H9 (cell line): ENCODE measurements around the gene MLLT3. TPM values are rescaled to one million over a fixed set of nuclear protein-coding genes. Genes with fewer than 3 reads are reported as not detected.
A peak's percentile ranks its signal among the peaks of the same experiment; 100 is the strongest.

Experiments used
- DNase-seq: peaks from one replicate; pipeline ENCODE4 v3.0.0-alpha.2; 2017
- H2AFZ ChIP-seq: one replicate; pipeline ENCODE4 v1.6.1; 2013; ENCODE audit warnings: mild to moderate bottlenecking, low read length, control low read depth, moderate library complexity
- H2AK5ac ChIP-seq: 2 replicates; pipeline ENCODE4 v1.6.1; 2013; ENCODE audit warnings: low read length, control low read depth, mixed read lengths; ENCODE audit not compliant: insufficient read length
- H2BK120ac ChIP-seq: one replicate; pipeline ENCODE4 v1.6.1; 2013; ENCODE audit warnings: low read depth, mild to moderate bottlenecking, low read length, control low read depth, inconsistent platforms; ENCODE audit not compliant: poor library complexity, severe bottlenecking
- H2BK12ac ChIP-seq: 2 replicates; pipeline ENCODE4 v1.6.1; 2013; ENCODE audit warnings: low read length, control low read depth, mixed read lengths, low read depth; ENCODE audit not compliant: insufficient read length
- H2BK15ac ChIP-seq: 2 replicates; pipeline ENCODE4 v1.6.1; 2013; ENCODE audit warnings: low read depth, low read length, control low read depth
- H2BK20ac ChIP-seq: one replicate; pipeline ENCODE4 v1.6.1; 2013; ENCODE audit warnings: low read depth, mild to moderate bottlenecking, low read length, control low read depth, inconsistent platforms; ENCODE audit not compliant: poor library complexity, severe bottlenecking
- H2BK5ac ChIP-seq: 2 replicates; pipeline ENCODE4 v1.6.1; 2013; ENCODE audit warnings: low read length, control low read depth, mixed read lengths; ENCODE audit not compliant: insufficient read length
- H3K14ac ChIP-seq: 2 replicates; pipeline ENCODE4 v1.6.1; 2013; ENCODE audit warnings: low read length, control low read depth; ENCODE audit not compliant: insufficient read depth
- H3K18ac ChIP-seq: 2 replicates; pipeline ENCODE4 v1.6.1; 2013; ENCODE audit warnings: low read depth, mild to moderate bottlenecking, mixed read lengths, low read length, control low read depth; ENCODE audit not compliant: insufficient read length
- H3K23ac ChIP-seq: 2 replicates; pipeline ENCODE4 v1.6.1; 2013; ENCODE audit warnings: low read length, control low read depth, mixed read lengths, low read depth; ENCODE audit not compliant: insufficient read length
- H3K23me2 ChIP-seq: 2 replicates; pipeline ENCODE4 v1.6.1; 2013; ENCODE audit warnings: low read depth, mild to moderate bottlenecking, mixed read lengths, low read length, control low read depth; ENCODE audit not compliant: insufficient read length, poor library complexity, severe bottlenecking
- H3K27ac ChIP-seq: 2 replicates; pipeline ENCODE4 v1.5.1; 2013; ENCODE audit warnings: low read length, control low read depth, mixed read lengths, low read depth; ENCODE audit not compliant: insufficient read length
- H3K27me3 ChIP-seq: 2 replicates; pipeline ENCODE4 v1.6.1; 2013; ENCODE audit warnings: low read length, control low read depth, inconsistent platforms; ENCODE audit not compliant: insufficient read depth
- H3K4ac ChIP-seq: 2 replicates; pipeline ENCODE4 v1.6.1; 2013; ENCODE audit warnings: low read depth, mild to moderate bottlenecking, control low read depth, inconsistent platforms, low read length, moderate library complexity
- H3K4me1 ChIP-seq: 2 replicates; pipeline ENCODE4 v1.6.1; 2013; ENCODE audit warnings: low read length, control low read depth, inconsistent platforms; ENCODE audit not compliant: insufficient read depth
- H3K4me2 ChIP-seq: 2 replicates; pipeline ENCODE4 v1.6.1; 2013; ENCODE audit warnings: low read length, control low read depth, mixed read lengths; ENCODE audit not compliant: insufficient read length, insufficient read depth
- H3K56ac ChIP-seq: 2 replicates; pipeline ENCODE4 v1.6.1; 2013; ENCODE audit warnings: low read depth, mild to moderate bottlenecking, mixed read lengths, low read length, control low read depth; ENCODE audit not compliant: insufficient read length
- H3K79me1 ChIP-seq: 2 replicates; pipeline ENCODE4 v1.6.1; 2013; ENCODE audit warnings: low read depth, mild to moderate bottlenecking, moderate library complexity, low read length, control low read depth, inconsistent platforms; ENCODE audit not compliant: insufficient read depth, poor library complexity, severe bottlenecking
- H3K79me2 ChIP-seq: 2 replicates; pipeline ENCODE4 v1.6.1; 2013; ENCODE audit warnings: low read length, control low read depth, inconsistent platforms; ENCODE audit not compliant: insufficient read depth
- H3K9ac ChIP-seq: 2 replicates; pipeline ENCODE4 v1.6.1; 2013; ENCODE audit warnings: low read length, control low read depth, mixed read lengths; ENCODE audit not compliant: insufficient read length; ENCODE audit errors: extremely low read depth
- H3K9me3 ChIP-seq: one replicate; pipeline ENCODE4 v1.6.1; 2013; ENCODE audit warnings: low read depth, low read length, inconsistent platforms; ENCODE audit not compliant: control insufficient read depth
- H3T11ph ChIP-seq: one replicate; pipeline ENCODE4 v1.6.1; 2013; ENCODE audit warnings: mild to moderate bottlenecking, low read length, control low read depth, inconsistent platforms
- H4K20me1 ChIP-seq: one replicate; pipeline ENCODE4 v1.6.1; 2013; ENCODE audit not compliant: control insufficient read depth, insufficient read length, insufficient read depth
- H4K5ac ChIP-seq: 2 replicates; pipeline ENCODE4 v1.6.1; 2013; ENCODE audit warnings: low read depth, mild to moderate bottlenecking, mixed read lengths, low read length, control low read depth; ENCODE audit not compliant: insufficient read length
- H4K8ac ChIP-seq: replicated peaks from 2 replicates; pipeline ENCODE4 v1.6.1; 2013; ENCODE audit warnings: low read length, control low read depth, mixed read lengths, low read depth; ENCODE audit not compliant: insufficient read length
- H4K91ac ChIP-seq: 2 replicates; pipeline ENCODE4 v1.6.1; 2013; ENCODE audit warnings: low read depth, mild to moderate bottlenecking, moderate library complexity, mixed read lengths, low read length, control low read depth; ENCODE audit not compliant: insufficient read length
- H3K27ac Mint-ChIP-seq, 3 experiments: 2 replicates in 2 of 3; 3 replicates in 1 of 3; pipeline ENCODE4 v1.8.0; 2020 to 2021; ENCODE audit warnings: mixed read lengths in 3 of 3, mild to moderate bottlenecking in 1 of 3, moderate library complexity in 1 of 3
- H3K27me3 Mint-ChIP-seq: 2 replicates; pipeline ENCODE4 v1.8.0; 2021; ENCODE audit warnings: low read depth, mild to moderate bottlenecking, moderate library complexity, mixed read lengths
- H3K36me3 Mint-ChIP-seq, 3 experiments: 2 replicates in 2 of 3; 3 replicates in 1 of 3; pipeline ENCODE4 v1.8.0; 2020 to 2021; ENCODE audit warnings: low read depth in 3 of 3, mixed read lengths in 3 of 3; ENCODE audit not compliant: insufficient read depth in 1 of 3
- H3K4me1 Mint-ChIP-seq, 2 experiments: 2 replicates each; pipeline ENCODE4 v1.8.0; 2020; ENCODE audit warnings: mixed read lengths in 2 of 2
- H3K4me3 Mint-ChIP-seq, 2 experiments: 2 replicates in 1 of 2; 3 replicates in 1 of 2; pipeline ENCODE4 v1.8.0; 2020 to 2021; ENCODE audit warnings: mild to moderate bottlenecking in 2 of 2, mixed read lengths in 2 of 2, moderate library complexity in 1 of 2
- H3K9me3 Mint-ChIP-seq, 2 experiments: 2 replicates in 1 of 2; 3 replicates in 1 of 2; pipeline ENCODE4 v1.8.0; 2020; ENCODE audit warnings: mild to moderate bottlenecking in 2 of 2, mixed read lengths in 2 of 2, moderate library complexity in 1 of 2
- WGBS: extraction: QIAGEN DNeasy Blood & Tissue Kit; methylation state at CpG from one replicate; pipeline ENCODE4 v1.1.7; 2013; ENCODE audit warnings: missing lambda C conversion rate, low lambda C conversion rate, mixed read lengths; ENCODE audit not compliant: insufficient read length; ENCODE audit errors: extremely low coverage; 5-methylcytosine and 5-hydroxymethylcytosine counted together
- total RNA-seq: library from RNA; stranded (reverse); gene quantifications from 2 replicates; pipeline ENCODE4 v1.2.1, GENCODE V29; 2021
- TF ChIP-seq, protein P1 (sequence below): fragments of 200-600 bp; sonication (generic); conservative IDR thresholded peaks from 3 replicates; pipeline ENCODE4 v1.8.0; 2021; ENCODE audit warnings: antibody characterized with exemption, mild to moderate bottlenecking

MLLT3 gene
- total RNA-seq, 1 experiment from 2014 or later, result 3.9 TPM

DNA sequence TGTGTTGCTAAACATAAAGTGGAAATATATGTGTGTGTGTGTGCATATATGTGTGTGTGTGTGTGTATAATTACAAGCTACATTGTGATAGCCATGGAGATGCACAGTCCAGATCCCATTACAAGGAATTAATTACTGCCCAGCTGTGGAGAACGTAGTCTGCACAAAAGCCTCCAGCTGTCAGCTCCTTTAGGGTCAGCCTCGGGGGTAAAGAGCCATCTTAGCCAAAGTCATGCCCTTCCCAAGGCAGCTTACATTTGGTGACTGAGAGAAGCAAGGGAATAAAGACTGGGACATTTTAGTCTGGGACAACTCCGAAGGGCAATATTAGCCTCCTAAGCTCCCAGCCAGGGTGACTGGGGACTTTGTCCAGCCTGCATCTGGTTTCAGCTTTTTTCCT lies 39.9 kb upstream of the MLLT3 start:
- no peak overlapping the region for H2BK20ac ChIP-seq
- H3K36me3 Mint-ChIP-seq, result peaks cover 0 to 9% (median 3%) of the 10 kb centered on the region in 3 experiments; a peak in 5 of 7 replicates
- no peak overlapping the region for H2AK5ac ChIP-seq
- H3K27ac Mint-ChIP-seq, result 0 out of 7 replicates have a peak overlapping the region, but pooled peaks of 1 of the 3 experiments have one; percentile 22
- no peak overlapping the region for H3K4me2 ChIP-seq
- no peak overlapping the region for H3K18ac ChIP-seq
- no peak overlapping the region for H3K4me3 Mint-ChIP-seq
- H3K23me2 ChIP-seq, result peaks cover 10% of the 10 kb centered on the region
- H3K79me2 ChIP-seq, result peaks cover 10% of the 10 kb centered on the region; the same call in 1 of the 2 replicates
- no peaks in the 10 kb centered on the region for H3K9me3 ChIP-seq
- H2BK15ac ChIP-seq, result no peak overlapping the region
- no peak for DNase-seq
- H3K23ac ChIP-seq, result no peak overlapping the region
- H3K9ac ChIP-seq, result no peak overlapping the region
- H3K14ac ChIP-seq, result no peak overlapping the region
- no peaks in the 10 kb centered on the region for H3K27me3 ChIP-seq
- H3K27ac ChIP-seq, result no peak overlapping the region
- no peaks in the 10 kb centered on the region for H3K27me3 Mint-ChIP-seq
- WGBS, result no CpG with 5 or more reads among the region's 3 CpGs
- H2AFZ ChIP-seq, result no peak overlapping the region
- no peak overlapping the region for H3K4ac ChIP-seq
- H4K91ac ChIP-seq, result no peak overlapping the region
- peaks cover 19 to 39% of the 10 kb centered on the region in 2 experiments for H3K4me1 Mint-ChIP-seq
- no peak overlapping the region for H4K5ac ChIP-seq
- no peak overlapping the region for H4K8ac ChIP-seq
- H3K79me1 ChIP-seq, result peaks cover 2% of the 10 kb centered on the region
- no peak overlapping the region for H2BK5ac ChIP-seq
- no peak overlapping the region for H3T11ph ChIP-seq
- no peaks in the 10 kb centered on the region for H4K20me1 ChIP-seq
- no peaks in the 10 kb centered on the region for H3K9me3 Mint-ChIP-seq
- no peak overlapping the region for H3K56ac ChIP-seq
- no peak overlapping the region for H2BK12ac ChIP-seq
- TF ChIP-seq, protein P1, sequence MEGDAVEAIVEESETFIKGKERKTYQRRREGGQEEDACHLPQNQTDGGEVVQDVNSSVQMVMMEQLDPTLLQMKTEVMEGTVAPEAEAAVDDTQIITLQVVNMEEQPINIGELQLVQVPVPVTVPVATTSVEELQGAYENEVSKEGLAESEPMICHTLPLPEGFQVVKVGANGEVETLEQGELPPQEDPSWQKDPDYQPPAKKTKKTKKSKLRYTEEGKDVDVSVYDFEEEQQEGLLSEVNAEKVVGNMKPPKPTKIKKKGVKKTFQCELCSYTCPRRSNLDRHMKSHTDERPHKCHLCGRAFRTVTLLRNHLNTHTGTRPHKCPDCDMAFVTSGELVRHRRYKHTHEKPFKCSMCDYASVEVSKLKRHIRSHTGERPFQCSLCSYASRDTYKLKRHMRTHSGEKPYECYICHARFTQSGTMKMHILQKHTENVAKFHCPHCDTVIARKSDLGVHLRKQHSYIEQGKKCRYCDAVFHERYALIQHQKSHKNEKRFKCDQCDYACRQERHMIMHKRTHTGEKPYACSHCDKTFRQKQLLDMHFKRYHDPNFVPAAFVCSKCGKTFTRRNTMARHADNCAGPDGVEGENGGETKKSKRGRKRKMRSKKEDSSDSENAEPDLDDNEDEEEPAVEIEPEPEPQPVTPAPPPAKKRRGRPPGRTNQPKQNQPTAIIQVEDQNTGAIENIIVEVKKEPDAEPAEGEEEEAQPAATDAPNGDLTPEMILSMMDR, result no peak
- no peak overlapping the region for H2BK120ac ChIP-seq
- peaks cover 15% of the 10 kb centered on the region; the same call in 1 of the 2 replicates for H3K4me1 ChIP-seq
